ENCODE data around the gene RHOT1.
"Not testable (repeated sequence)": the region's sequence is repeated elsewhere in the genome, so short reads cannot be mapped to it uniquely, and the experiment has no call there.

RHOT1 gene

GRCh38 chr17:32249475-32249874, 107.2 kb downstream of the RHOT1 start:
- H3K9me3 ChIP-seq (ENCODE audit: control insufficient read depth, insufficient read depth, low read length), result no peaks in the 10 kb centered on the region
- no peaks in the 10 kb centered on the region for H3K4me1 ChIP-seq (ENCODE audit: control insufficient read depth, insufficient read depth, low read length)
- H3K36me3 ChIP-seq (ENCODE audit: control insufficient read depth, insufficient read depth, low read length), result no peaks in the 10 kb centered on the region
- no peaks in the 10 kb centered on the region for H3K27me3 ChIP-seq (ENCODE audit: control insufficient read depth, insufficient read depth, low read length)
- no peak overlapping the region for H3K4me3 ChIP-seq (ENCODE audit: low read depth, low read length)
- no peak overlapping the region for H3K9ac ChIP-seq (ENCODE audit: low read depth, low read length)

GRCh38 chr17:32253117-32253611, 110.9 kb downstream of the RHOT1 start:
- Histone ChIP-seq H3K4me1 (ENCODE audit: control insufficient read depth, insufficient read depth, low read length) (peaks cover 3% of the 10 kb centered on the region), H3K9me3 (ENCODE audit: control insufficient read depth, insufficient read depth, low read length) (no peaks in the 10 kb centered on the region), H3K36me3 (ENCODE audit: control insufficient read depth, insufficient read depth, low read length) (no peaks in the 10 kb centered on the region), H3K27me3 (ENCODE audit: control insufficient read depth, insufficient read depth, low read length) (no peaks in the 10 kb centered on the region), H3K4me3 (ENCODE audit: low read depth, low read length) (no peak overlapping the region), H3K9ac (ENCODE audit: low read depth, low read length) (no peak overlapping the region)

GRCh38 chr17:32256012-32256700, 113.9 kb downstream of the RHOT1 start:
- Histone ChIP-seq H3K36me3 (ENCODE audit: control insufficient read depth, insufficient read depth, low read length) (no peaks in the 10 kb centered on the region), H3K9ac (ENCODE audit: low read depth, low read length) (no peak overlapping the region), H3K27me3 (ENCODE audit: control insufficient read depth, insufficient read depth, low read length) (no peaks in the 10 kb centered on the region), H3K4me1 (ENCODE audit: control insufficient read depth, insufficient read depth, low read length) (peaks cover 9% of the 10 kb centered on the region), H3K9me3 (ENCODE audit: control insufficient read depth, insufficient read depth, low read length) (no peaks in the 10 kb centered on the region), H3K4me3 (ENCODE audit: low read depth, low read length) (no peak overlapping the region)

- no peaks in the 10 kb centered on the region for H3K36me3 ChIP-seq (ENCODE audit: control insufficient read depth, insufficient read depth, low read length)
- no peaks in the 10 kb centered on the region for H3K9me3 ChIP-seq (ENCODE audit: control insufficient read depth, insufficient read depth, low read length)
- H3K4me3 ChIP-seq (ENCODE audit: low read depth, low read length), result no peak overlapping the region
- H3K27me3 ChIP-seq (ENCODE audit: control insufficient read depth, insufficient read depth, low read length), result no peaks in the 10 kb centered on the region
- H3K4me1 ChIP-seq (ENCODE audit: control insufficient read depth, insufficient read depth, low read length), result peaks cover 9% of the 10 kb centered on the region
- H3K9ac ChIP-seq (ENCODE audit: low read depth, low read length), result no peak overlapping the region
Measured at GRCh38 chr17:32256701-32257019, 114.4 kb downstream of the RHOT1 start.

GRCh38 chr17:32258383-32259140, 116.3 kb downstream of the RHOT1 start:
- Histone ChIP-seq H3K36me3 (ENCODE audit: control insufficient read depth, insufficient read depth, low read length) (no peaks in the 10 kb centered on the region), H3K27me3 (ENCODE audit: control insufficient read depth, insufficient read depth, low read length) (peaks cover under 1% of the 10 kb centered on the region), H3K4me1 (ENCODE audit: control insufficient read depth, insufficient read depth, low read length) (peaks cover 11% of the 10 kb centered on the region), H3K4me3 (ENCODE audit: low read depth, low read length) (no peak overlapping the region), H3K9ac (ENCODE audit: low read depth, low read length) (no peak overlapping the region), H3K9me3 (ENCODE audit: control insufficient read depth, insufficient read depth, low read length) (no peaks in the 10 kb centered on the region)

- Histone ChIP-seq H3K9ac (ENCODE audit: low read depth, low read length) (no peak overlapping the region), H3K4me1 (ENCODE audit: control insufficient read depth, insufficient read depth, low read length) (peaks cover 19% of the 10 kb centered on the region), H3K4me3 (ENCODE audit: low read depth, low read length) (no peak overlapping the region), H3K9me3 (ENCODE audit: control insufficient read depth, insufficient read depth, low read length) (no peaks in the 10 kb centered on the region), H3K36me3 (ENCODE audit: control insufficient read depth, insufficient read depth, low read length) (no peaks in the 10 kb centered on the region), H3K27me3 (ENCODE audit: control insufficient read depth, insufficient read depth, low read length) (peaks cover 9% of the 10 kb centered on the region)
Measured at GRCh38 chr17:32259586-32259985, 117.3 kb downstream of the RHOT1 start.

- Histone ChIP-seq H3K27me3 (ENCODE audit: control insufficient read depth, insufficient read depth, low read length) (peaks cover 17% of the 10 kb centered on the region), H3K4me1 (ENCODE audit: control insufficient read depth, insufficient read depth, low read length) (peaks cover 26% of the 10 kb centered on the region), H3K4me3 (ENCODE audit: low read depth, low read length) (no peak overlapping the region), H3K9me3 (ENCODE audit: control insufficient read depth, insufficient read depth, low read length) (no peaks in the 10 kb centered on the region), H3K9ac (ENCODE audit: low read depth, low read length) (no peak overlapping the region), H3K36me3 (ENCODE audit: control insufficient read depth, insufficient read depth, low read length) (no peaks in the 10 kb centered on the region)
Measured at GRCh38 chr17:32261417-32261736, 119.1 kb downstream of the RHOT1 start.

GRCh38 chr17:32261936-32262510, 119.7 kb downstream of the RHOT1 start:
- no peak overlapping the region for H3K4me3 ChIP-seq (ENCODE audit: low read depth, low read length)

GRCh38 chr17:32263515-32263914, 121.2 kb downstream of the RHOT1 start:
- H3K9me3 ChIP-seq (ENCODE audit: control insufficient read depth, insufficient read depth, low read length); H3K4me3 ChIP-seq (ENCODE audit: low read depth, low read length); H3K36me3 ChIP-seq (ENCODE audit: control insufficient read depth, insufficient read depth, low read length); H3K9ac ChIP-seq (ENCODE audit: low read depth, low read length): not testable (repeated sequence)
- peaks cover 27% of the 10 kb centered on the region for H3K27me3 ChIP-seq (ENCODE audit: control insufficient read depth, insufficient read depth, low read length)
- peaks cover 29% of the 10 kb centered on the region for H3K4me1 ChIP-seq (ENCODE audit: control insufficient read depth, insufficient read depth, low read length)

More at GRCh38 chr17:32261936-32262510, 119.7 kb downstream of the RHOT1 start:
- Histone ChIP-seq H3K9me3 (ENCODE audit: control insufficient read depth, insufficient read depth, low read length) (no peaks in the 10 kb centered on the region), H3K36me3 (ENCODE audit: control insufficient read depth, insufficient read depth, low read length) (no peaks in the 10 kb centered on the region), H3K27me3 (ENCODE audit: control insufficient read depth, insufficient read depth, low read length) (peaks cover 17% of the 10 kb centered on the region), H3K4me1 (ENCODE audit: control insufficient read depth, insufficient read depth, low read length) (peaks cover 26% of the 10 kb centered on the region), H3K9ac (ENCODE audit: low read depth, low read length) (no peak overlapping the region)

- Histone ChIP-seq H3K36me3 (ENCODE audit: control insufficient read depth, insufficient read depth, low read length) (no peaks in the 10 kb centered on the region), H3K9ac (ENCODE audit: low read depth, low read length) (no peak overlapping the region), H3K27me3 (ENCODE audit: control insufficient read depth, insufficient read depth, low read length) (peaks cover 31% of the 10 kb centered on the region), H3K9me3 (ENCODE audit: control insufficient read depth, insufficient read depth, low read length) (no peaks in the 10 kb centered on the region), H3K4me1 (ENCODE audit: control insufficient read depth, insufficient read depth, low read length) (peaks cover 26% of the 10 kb centered on the region), H3K4me3 (ENCODE audit: low read depth, low read length) (peak overlapping the region; percentile 67)
Measured at GRCh38 chr17:32264140-32264799, 122.0 kb downstream of the RHOT1 start.

- Histone ChIP-seq H3K9me3 (ENCODE audit: control insufficient read depth, insufficient read depth, low read length) (no peaks in the 10 kb centered on the region), H3K27me3 (ENCODE audit: control insufficient read depth, insufficient read depth, low read length) (peaks cover 31% of the 10 kb centered on the region), H3K36me3 (ENCODE audit: control insufficient read depth, insufficient read depth, low read length) (no peaks in the 10 kb centered on the region), H3K9ac (ENCODE audit: low read depth, low read length) (no peak overlapping the region), H3K4me3 (ENCODE audit: low read depth, low read length) (peak overlapping the region; percentile 67), H3K4me1 (ENCODE audit: control insufficient read depth, insufficient read depth, low read length) (peaks cover 26% of the 10 kb centered on the region)
Measured at GRCh38 chr17:32264823-32265191, 122.5 kb downstream of the RHOT1 start.
